Effector memory CD8-positive, alpha-beta T cell (primary cell): ENCODE measurements around the gene TIMP2.
"Not testable (repeated sequence)": the region's sequence is repeated elsewhere in the genome, so short reads cannot be mapped to it uniquely, and the experiment has no call there.

Experiments
- ATAC-seq: fragments of 150-1000 bp; cut with Tn5 transposase; replicated peaks from 2 replicates; pipeline ENCODE4 v1.10.0; 2021; ENCODE audit warnings: mild to moderate bottlenecking, moderate library complexity
- DNase-seq, 3 experiments: peaks; one replicate each; pipeline ENCODE4 v3.0.0; 2021
- H3K27ac Mint-ChIP-seq, 2 donors: one replicate each; pipeline ENCODE4 v1.8.0; 2022; ENCODE audit warnings: mild to moderate bottlenecking in 2 of 2, mixed read lengths in 2 of 2, moderate library complexity in 2 of 2
- H3K27me3 Mint-ChIP-seq, 2 donors: one replicate each; pipeline ENCODE4 v1.8.0; 2022; ENCODE audit warnings: mixed read lengths in 2 of 2
- H3K36me3 Mint-ChIP-seq: one replicate; pipeline ENCODE4 v1.8.0; 2022; ENCODE audit warnings: mild to moderate bottlenecking, moderate library complexity, mixed read lengths; ENCODE audit not compliant: insufficient read depth
- H3K4me1 Mint-ChIP-seq, 2 donors: one replicate each; pipeline ENCODE4 v1.8.0; 2022; ENCODE audit warnings: low read depth in 2 of 2, mixed read lengths in 2 of 2
- H3K4me3 Mint-ChIP-seq, 2 donors: one replicate each; pipeline ENCODE4 v1.8.0; 2022; ENCODE audit warnings: mild to moderate bottlenecking in 2 of 2, mixed read lengths in 2 of 2, moderate library complexity in 2 of 2
- H3K9me3 Mint-ChIP-seq, 2 donors: one replicate each; pipeline ENCODE4 v1.8.0; 2022; ENCODE audit warnings: mixed read lengths in 2 of 2

TIMP2 gene

DNA sequence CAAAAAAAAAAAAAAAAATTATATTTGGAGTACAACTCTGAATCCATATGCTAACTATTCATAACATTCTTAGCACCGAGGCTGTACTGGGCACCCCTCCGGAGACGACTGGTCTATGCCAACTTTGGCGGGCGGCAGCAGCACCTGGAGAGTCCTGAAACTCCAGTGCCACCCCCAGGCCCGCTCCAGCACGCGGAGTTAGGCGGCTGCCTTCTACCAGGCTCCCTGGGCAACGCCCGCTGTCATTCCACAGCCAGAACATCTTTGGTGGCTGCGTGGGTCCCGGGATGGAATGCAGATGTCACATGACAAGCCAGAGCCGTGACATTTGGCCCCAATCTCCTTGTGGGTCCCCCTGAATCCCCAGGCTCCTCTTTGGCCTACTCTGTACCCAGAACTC lies 6.2 kb downstream of the TIMP2 start:
- Mint-ChIP-seq H3K36me3 (peaks cover 3% of the 10 kb centered on the region), H3K4me3 (no peak overlapping the region), H3K9me3 (no peaks in the 10 kb centered on the region), H3K27ac (no peak overlapping the region), H3K27me3 (peaks cover 45 to 65% of the 10 kb centered on the region in 2 donors), H3K4me1 (peaks cover 7% of the 10 kb centered on the region in 2 donors)
- ATAC-seq = no peak
- DNase-seq = no peak

DNA sequence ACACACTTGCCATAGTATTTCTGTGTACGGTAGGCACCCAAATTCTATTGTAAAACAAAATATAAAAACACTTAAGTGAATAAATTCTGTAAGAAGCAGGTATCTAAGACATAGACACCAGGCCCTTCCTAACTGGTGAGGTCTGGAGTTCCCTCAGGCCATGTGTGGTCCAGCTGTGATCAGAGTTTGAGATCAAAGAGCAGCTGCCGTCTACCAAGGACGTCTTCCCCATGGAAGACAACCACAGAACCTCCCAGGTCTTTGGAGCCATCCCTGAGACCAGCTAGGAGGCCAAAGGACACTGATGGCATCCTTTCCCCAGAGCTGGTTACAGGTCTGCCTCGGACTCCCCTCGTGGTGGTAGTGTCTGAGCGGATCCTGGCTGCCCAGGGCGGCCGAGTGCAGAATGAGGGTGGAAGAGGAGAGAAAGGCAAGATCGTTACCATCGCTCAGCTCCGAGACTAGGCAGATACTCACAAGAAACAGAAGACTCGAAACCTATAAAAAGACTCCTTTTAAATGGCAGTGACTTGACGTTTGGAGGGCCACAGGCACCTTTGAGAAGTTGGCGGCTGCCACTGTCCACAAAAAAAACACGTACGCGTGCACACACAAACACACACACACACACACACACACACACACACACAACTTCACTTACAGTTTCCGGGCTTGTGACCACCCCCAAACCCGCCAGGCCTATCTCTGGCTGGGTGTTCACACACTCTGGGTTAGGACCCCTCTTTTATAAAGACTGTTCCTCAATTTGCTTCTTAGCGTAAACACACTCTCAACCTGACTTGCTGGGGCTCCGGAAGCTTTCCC lies 7.5 kb downstream of the TIMP2 start:
- peaks cover 3% of the 10 kb centered on the region for H3K36me3 Mint-ChIP-seq
- no peak for ATAC-seq
- DNase-seq = no peak
- H3K27me3 Mint-ChIP-seq = peaks cover 39 to 52% of the 10 kb centered on the region in 2 donors
- no peak overlapping the region for H3K27ac Mint-ChIP-seq
- H3K4me1 Mint-ChIP-seq = no peaks in the 10 kb centered on the region
- no peak overlapping the region for H3K4me3 Mint-ChIP-seq
- H3K9me3 Mint-ChIP-seq = no peaks in the 10 kb centered on the region

DNA sequence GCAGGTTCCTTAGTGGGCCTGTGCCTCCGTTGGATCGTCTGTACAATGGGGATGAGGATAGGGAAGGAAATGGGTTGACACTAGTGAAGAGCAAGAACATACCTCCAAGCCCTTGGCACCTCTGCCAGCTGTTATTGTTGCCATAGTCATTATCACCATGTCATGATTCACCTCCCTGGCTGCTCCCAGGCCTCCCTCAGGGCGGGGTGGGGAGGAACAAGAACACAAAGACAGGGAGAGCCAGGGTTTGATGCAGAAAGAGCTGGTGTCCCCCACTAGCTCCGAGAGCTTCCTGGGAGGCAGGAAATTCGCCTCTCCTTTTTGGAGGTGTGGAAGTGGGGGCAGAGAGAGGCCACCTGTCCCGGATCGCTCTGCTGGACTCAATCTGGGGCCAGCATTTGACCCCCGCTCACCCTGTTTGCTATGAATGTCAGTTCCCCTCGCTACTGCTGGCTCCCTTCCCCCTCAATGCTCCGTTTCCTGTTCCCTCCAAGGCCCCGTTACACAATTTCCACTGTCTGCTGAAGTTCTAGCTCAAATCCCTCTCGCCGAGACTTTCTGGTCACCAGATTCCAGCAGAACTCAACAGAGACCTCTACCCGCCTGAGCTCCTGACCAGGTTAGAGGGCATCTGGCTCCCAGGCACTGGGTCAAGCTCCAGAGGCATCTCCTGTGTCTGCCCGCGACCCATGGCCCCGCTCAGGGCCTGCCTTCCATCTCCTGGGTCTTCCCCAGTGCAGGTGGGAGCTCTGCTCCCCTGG lies 9.1 kb downstream of the TIMP2 start:
- no peak overlapping the region for H3K4me3 Mint-ChIP-seq
- H3K27ac Mint-ChIP-seq = peak overlapping the region in 1 of 2 donors; percentile 85
- H3K4me1 Mint-ChIP-seq = no peaks in the 10 kb centered on the region
- DNase-seq (no peak), ATAC-seq (no peak)
- H3K36me3 Mint-ChIP-seq = peaks cover 3% of the 10 kb centered on the region
- H3K27me3 Mint-ChIP-seq = peaks cover 39 to 51% of the 10 kb centered on the region in 2 donors
- H3K9me3 Mint-ChIP-seq = no peaks in the 10 kb centered on the region

DNA sequence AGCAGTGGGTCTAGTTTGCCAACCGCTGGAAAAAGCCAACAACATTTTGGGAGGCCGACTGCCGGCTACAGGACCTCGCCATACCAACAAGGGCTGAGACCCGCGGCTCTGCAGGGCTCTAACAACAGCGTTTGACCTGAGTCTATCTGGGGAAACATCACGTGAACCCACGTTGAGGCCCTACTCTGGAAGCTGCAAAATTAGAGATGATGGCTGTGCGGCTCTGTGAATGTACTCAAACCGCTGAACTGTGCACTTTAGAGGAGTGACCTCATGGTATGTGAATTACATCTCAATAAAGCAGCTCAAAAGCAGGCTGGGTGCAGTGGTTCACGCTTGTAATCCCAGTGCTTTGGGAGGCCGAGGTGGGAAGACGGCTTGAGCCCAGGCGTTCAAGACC lies 12.1 kb downstream of the TIMP2 start:
- DNase-seq (no peak), ATAC-seq (no peak)
- H3K4me3 Mint-ChIP-seq = no peak overlapping the region
- no peak overlapping the region for H3K27ac Mint-ChIP-seq
- H3K36me3 Mint-ChIP-seq = no peaks in the 10 kb centered on the region
- H3K9me3 Mint-ChIP-seq = no peaks in the 10 kb centered on the region
- peaks cover 30 to 55% of the 10 kb centered on the region in 2 donors for H3K27me3 Mint-ChIP-seq
- no peaks in the 10 kb centered on the region for H3K4me1 Mint-ChIP-seq

DNA sequence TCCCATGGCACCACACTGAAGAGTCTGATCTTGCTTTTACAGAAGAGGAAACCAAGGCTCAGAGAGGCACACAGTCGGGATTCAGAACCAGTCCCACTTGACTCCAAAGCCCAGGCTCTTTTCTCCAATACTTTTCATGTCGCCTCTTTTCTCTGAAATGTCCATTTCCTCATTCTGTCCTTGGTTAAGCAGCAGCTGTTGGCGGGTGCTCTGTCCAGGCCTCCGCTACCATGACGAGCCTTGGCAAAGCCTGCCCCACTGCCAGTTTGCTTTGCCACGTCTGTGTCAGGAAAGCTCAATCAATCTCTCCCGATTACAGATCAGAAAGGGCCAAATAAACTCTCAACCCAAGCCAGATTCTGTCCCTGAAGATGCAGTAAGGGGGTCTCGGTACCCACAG lies 13.1 kb downstream of the TIMP2 start:
- no peaks in the 10 kb centered on the region for H3K4me1 Mint-ChIP-seq
- DNase-seq = no peak
- ATAC-seq = no peak
- H3K9me3 Mint-ChIP-seq = no peaks in the 10 kb centered on the region
- H3K27me3 Mint-ChIP-seq = peaks cover 25 to 46% of the 10 kb centered on the region in 2 donors
- no peak overlapping the region for H3K27ac Mint-ChIP-seq
- H3K36me3 Mint-ChIP-seq = no peaks in the 10 kb centered on the region
- no peak overlapping the region for H3K4me3 Mint-ChIP-seq

DNA sequence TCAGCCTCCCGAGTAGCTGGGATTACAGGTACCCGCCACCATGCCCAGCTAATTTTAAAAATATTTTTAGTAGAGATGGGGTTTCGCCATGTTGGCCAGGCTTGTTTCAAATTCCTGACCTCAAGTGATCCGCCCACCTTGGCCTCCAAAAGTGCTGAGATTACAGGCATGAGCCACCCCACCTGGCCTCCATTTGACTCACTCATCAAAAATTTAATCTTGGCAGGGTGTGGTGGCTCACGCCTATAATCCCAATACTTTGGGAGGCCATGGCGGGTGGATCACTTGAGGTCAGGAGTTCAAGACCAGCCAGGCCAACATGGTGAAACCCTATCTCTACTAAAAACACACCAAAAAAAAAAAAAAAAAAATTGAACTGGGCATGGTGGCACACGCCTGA lies 13.6 kb downstream of the TIMP2 start:
- not testable (repeated sequence) for DNase-seq, ATAC-seq, H3K4me1 Mint-ChIP-seq, H3K9me3 Mint-ChIP-seq, H3K36me3 Mint-ChIP-seq, H3K4me3 Mint-ChIP-seq, H3K27ac Mint-ChIP-seq
- peaks cover 22 to 42% of the 10 kb centered on the region in 2 donors for H3K27me3 Mint-ChIP-seq

DNA sequence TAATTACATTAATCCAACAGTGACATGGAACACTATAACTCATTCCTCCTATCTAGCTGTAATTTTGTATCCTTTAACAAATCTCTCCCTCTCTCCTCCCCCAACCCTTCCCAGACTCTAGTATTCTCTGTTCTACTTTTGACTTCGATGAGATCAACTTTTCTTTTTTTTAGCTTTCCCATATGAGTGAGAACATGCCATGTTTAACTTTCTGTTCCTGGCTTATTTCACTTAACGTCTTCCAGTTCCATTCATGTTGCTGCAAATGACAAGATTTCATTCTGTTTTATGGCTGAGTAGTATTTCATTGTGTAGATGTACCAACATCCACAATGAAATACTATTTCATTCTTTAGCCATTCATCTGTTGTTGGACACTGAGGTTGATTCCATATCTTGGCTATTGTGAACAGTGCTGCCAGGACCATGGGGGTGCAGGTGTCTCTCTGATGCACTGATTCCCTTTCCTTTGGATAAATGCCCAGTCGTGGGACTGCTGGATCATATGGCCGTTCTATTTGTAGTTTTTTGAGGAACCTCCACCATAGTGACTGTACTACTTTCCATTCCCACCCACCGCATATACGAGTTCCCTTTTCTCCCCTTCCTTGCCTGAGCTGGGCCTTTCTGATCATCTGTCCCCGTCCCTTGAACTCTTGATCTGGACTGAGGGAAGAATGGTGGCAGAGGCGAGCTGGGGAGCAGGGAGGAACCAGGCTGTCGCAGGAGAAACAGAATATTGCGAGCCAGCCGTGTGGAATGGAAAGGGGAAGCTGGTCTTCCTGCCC lies 14.5 kb downstream of the TIMP2 start:
- no peak overlapping the region for H3K27ac Mint-ChIP-seq
- H3K4me1 Mint-ChIP-seq = no peaks in the 10 kb centered on the region
- no peak overlapping the region for H3K4me3 Mint-ChIP-seq
- no peaks in the 10 kb centered on the region for H3K9me3 Mint-ChIP-seq
- DNase-seq (no peak), ATAC-seq (no peak)
- H3K36me3 Mint-ChIP-seq = no peaks in the 10 kb centered on the region
- H3K27me3 Mint-ChIP-seq = peaks cover 14 to 33% of the 10 kb centered on the region in 2 donors

DNA sequence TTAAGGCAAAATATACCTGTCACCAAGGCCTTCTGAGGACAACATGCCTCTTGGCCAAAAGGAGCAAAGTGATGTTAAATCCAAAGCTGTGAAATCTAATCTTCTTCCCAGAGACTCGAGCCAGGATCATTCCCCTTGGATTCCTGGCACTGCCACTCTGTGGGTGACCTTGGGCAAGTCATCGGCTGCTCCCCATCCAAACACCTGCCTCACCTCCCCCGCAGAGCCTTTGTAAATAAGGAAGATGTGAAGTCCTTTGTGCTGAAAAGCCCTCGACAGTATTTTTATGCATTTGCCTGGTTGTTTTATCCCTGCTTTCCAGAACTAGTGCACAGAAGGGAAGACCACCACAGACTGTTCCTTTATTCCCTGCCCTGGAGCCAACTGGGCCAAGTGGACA lies 16.8 kb downstream of the TIMP2 start:
- Mint-ChIP-seq H3K4me1 (peaks cover 0 to 5% of the 10 kb centered on the region in 2 donors), H3K27me3 (peaks cover 16 to 36% of the 10 kb centered on the region in 2 donors), H3K27ac (no peak overlapping the region), H3K36me3 (peaks cover 1% of the 10 kb centered on the region), H3K4me3 (no peak overlapping the region), H3K9me3 (no peaks in the 10 kb centered on the region)
- no peak for DNase-seq
- no peak for ATAC-seq

DNA sequence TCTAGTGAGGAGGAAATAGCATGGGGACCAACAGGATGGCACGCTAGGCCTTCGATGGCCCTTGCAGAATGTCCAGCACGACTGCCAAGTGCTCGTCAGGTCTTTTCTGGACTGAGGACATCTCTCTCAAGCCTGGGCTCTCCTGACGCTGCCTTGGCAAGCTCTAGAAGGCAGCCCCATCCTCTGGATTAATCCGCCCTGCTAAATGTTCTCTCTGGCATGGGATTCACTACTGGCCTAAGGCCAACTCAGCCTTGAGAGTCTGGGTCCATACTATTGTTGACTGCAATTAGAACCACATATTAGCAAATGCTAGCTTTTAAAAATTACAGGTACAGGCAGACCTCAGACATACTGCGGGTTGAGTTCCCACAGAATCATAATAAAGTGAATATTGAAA lies 19.6 kb downstream of the TIMP2 start:
- Mint-ChIP-seq H3K36me3 (peaks cover 9% of the 10 kb centered on the region), H3K27ac (no peak overlapping the region), H3K27me3 (peaks cover 42 to 55% of the 10 kb centered on the region in 2 donors), H3K4me1 (peaks cover 0 to 12% of the 10 kb centered on the region in 2 donors), H3K9me3 (no peaks in the 10 kb centered on the region), H3K4me3 (no peak overlapping the region)
- no peak for DNase-seq
- no peak for ATAC-seq

DNA sequence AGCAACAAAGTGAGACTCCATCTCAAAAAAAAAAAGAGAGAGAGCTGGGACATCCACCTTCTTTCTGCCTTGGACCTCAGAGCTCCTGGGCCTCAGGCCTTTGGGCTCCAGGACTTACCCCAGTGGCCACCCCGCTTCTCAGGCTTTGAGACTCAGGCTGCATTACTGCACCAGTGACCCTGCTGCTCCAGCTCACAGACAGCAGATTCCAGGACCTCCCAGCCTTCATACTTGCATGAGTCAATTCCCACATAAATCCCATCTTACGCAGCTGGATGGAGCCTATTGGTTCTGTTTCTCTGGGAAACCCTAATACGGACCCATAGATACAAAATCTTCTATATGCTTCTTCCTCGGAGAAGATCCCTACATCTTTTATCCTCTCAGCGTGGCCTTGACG lies 20.1 kb downstream of the TIMP2 start:
- Mint-ChIP-seq H3K4me3 (no peak overlapping the region), H3K27ac (no peak overlapping the region), H3K36me3 (peaks cover 9% of the 10 kb centered on the region), H3K9me3 (no peaks in the 10 kb centered on the region), H3K4me1 (peaks cover 0 to 12% of the 10 kb centered on the region in 2 donors), H3K27me3 (peaks cover 42 to 51% of the 10 kb centered on the region in 2 donors)
- ATAC-seq = no peak
- no peak for DNase-seq

DNA sequence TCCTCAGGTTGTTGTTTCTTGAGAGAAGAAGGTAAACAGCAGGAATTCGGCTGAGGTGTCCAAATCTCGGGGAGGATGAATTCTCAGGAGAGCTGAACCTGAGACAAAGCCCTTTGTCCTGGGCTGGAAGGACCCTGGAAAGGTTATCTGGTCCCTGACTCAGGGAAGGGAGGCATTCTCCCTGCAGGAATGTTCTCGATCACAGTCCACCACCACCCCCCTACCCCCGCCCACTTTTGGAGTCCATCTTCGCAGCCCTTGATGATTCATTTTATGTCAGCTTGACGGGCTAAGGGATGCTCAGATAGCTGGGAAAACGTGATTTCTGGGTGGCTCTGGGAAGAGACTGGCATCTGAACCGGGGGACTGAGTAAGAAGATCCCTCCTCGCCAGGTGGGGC lies 20.8 kb downstream of the TIMP2 start:
- ATAC-seq = no peak
- Mint-ChIP-seq H3K9me3 (no peaks in the 10 kb centered on the region), H3K36me3 (peaks cover 9% of the 10 kb centered on the region), H3K4me3 (no peak overlapping the region), H3K27ac (no peak overlapping the region), H3K4me1 (peaks cover 0 to 12% of the 10 kb centered on the region in 2 donors), H3K27me3 (peaks cover 42 to 54% of the 10 kb centered on the region in 2 donors)
- no peak for DNase-seq

DNA sequence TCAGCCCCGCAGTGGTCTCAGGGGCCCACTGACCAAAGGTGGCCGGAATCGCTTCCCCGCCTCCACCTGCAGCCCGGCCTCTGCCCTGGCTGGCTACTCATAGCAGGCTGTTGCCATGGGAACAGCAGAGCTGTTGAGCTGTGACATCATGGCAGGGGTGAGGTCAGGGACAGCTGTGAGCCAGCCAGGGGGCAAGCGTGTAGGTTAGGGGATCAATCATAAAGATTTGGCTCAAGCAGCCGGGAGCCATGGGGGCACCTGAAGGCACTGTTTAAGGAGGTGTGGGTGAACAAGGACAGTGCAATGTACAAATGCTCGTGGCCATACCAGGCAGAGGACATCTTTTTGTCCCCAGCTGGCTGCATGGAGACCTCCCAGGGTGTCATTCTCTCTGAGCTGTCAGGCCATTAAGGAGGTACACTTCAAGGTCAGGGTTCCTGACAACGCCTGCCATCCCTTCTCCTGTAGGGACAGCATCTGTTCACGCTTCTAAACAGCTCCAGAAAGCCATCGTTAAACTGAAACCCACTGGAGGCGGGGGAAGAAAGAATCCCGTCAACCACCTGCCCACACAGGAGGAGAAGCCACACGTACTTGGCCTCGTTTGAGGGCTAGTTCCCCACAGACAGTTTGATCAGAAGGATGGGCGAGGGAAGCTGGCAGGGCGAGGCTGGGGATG lies 21.9 kb downstream of the TIMP2 start, which contains the start of gene CEP295NL:
Gene CEP295NL, minus strand, starts transcription at position 101 of the 679 bp plus-strand sequence. CDS start 1,373 bp downstream, outside the sequence.
- Mint-ChIP-seq H3K27ac (peak within 1 kb of the TSS in 1 of 2 donors; percentile 51), H3K36me3 (peaks cover 9% of the 10 kb centered on the region), H3K9me3 (no peaks in the 10 kb centered on the region), H3K4me1 (peaks cover 0 to 12% of the 10 kb centered on the region in 2 donors), H3K4me3 (no peak within 1 kb of the TSS), H3K27me3 (peaks cover 36 to 48% of the 10 kb centered on the region in 2 donors)
- ATAC-seq (no peak), DNase-seq (no peak)

DNA sequence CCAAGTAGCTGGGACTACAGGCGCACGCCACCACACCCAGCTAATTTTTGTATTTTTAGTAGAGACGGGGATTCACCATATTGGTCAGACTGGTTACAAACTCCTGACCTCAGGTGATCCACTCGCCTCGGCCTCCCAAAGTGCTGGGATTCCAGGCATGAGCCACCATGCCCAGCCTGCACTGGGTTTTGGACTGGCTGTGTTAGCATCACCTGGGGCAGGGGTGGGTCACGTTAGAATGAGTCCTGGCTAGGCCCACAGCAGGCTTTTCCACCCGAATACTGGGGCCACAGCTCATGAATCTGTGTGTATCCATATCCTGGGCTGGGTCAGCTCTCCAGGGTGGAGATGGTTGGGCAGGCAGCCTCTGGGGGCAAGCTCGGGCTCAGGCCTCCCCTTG lies 23.0 kb downstream of the TIMP2 start:
- Mint-ChIP-seq H3K27me3 (peaks cover 34 to 48% of the 10 kb centered on the region in 2 donors), H3K4me1 (peaks cover 0 to 12% of the 10 kb centered on the region in 2 donors)
- H3K4me3 Mint-ChIP-seq, ATAC-seq, DNase-seq, H3K9me3 Mint-ChIP-seq, H3K27ac Mint-ChIP-seq, H3K36me3 Mint-ChIP-seq: not testable (repeated sequence)
